Upper lobe of left lung (tissue), 4 donors: ENCODE measurements around the gene FMNL2.

ENCODE experiments used
- EP300 ChIP-seq, 4 donors: sonication (generic); formaldehyde crosslinking; IDR thresholded peaks; one replicate each; pipeline ENCODE4 v1.5.1; 2017; ENCODE audit warnings: antibody characterized with exemption in 4 of 4, control low read depth in 2 of 4
- POLR2A ChIP-seq, 4 donors: fragments of 450-650 bp; IDR thresholded peaks; one replicate each; pipeline ENCODE4 v1.5.1; 2016 to 2017; ENCODE audit warnings: antibody characterized with exemption in 4 of 4, mild to moderate bottlenecking in 2 of 4
- TF ChIP-seq, protein P1 (sequence below), 6 experiments: fragments of 450-650 bp in 4 of 6; fragments of 200-600 bp in 2 of 6; sonication (generic) in 2 of 6; IDR thresholded peaks; one replicate each; pipeline ENCODE4 v1.5.1; 2016 to 2019; ENCODE audit warnings: antibody characterized with exemption in 6 of 6

DNA sequence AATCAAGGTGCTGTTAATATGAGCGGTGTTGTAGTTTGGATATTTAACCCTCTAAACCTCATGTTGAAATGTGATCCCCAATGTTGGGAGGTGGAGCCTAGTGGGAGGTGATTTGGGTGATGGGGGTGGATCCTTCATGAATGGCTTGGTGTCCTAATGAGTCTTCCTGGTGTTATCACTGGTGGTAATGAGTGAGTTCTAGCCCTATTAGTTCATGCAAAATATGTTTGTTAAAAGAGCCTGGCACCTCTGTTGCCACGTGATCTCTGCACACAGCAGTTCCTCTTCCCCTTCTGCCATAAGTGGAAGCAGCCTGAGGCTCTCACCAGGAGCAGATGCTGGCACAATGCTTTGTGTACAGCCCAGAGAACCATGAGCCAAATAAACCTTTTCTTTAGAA is 158.4 kb downstream of the FMNL2 start:
- TF ChIP-seq, protein P1, sequence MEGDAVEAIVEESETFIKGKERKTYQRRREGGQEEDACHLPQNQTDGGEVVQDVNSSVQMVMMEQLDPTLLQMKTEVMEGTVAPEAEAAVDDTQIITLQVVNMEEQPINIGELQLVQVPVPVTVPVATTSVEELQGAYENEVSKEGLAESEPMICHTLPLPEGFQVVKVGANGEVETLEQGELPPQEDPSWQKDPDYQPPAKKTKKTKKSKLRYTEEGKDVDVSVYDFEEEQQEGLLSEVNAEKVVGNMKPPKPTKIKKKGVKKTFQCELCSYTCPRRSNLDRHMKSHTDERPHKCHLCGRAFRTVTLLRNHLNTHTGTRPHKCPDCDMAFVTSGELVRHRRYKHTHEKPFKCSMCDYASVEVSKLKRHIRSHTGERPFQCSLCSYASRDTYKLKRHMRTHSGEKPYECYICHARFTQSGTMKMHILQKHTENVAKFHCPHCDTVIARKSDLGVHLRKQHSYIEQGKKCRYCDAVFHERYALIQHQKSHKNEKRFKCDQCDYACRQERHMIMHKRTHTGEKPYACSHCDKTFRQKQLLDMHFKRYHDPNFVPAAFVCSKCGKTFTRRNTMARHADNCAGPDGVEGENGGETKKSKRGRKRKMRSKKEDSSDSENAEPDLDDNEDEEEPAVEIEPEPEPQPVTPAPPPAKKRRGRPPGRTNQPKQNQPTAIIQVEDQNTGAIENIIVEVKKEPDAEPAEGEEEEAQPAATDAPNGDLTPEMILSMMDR (IDR thresholded peaks at IDR 0.05), result no peak
- TF ChIP-seq POLR2A (IDR thresholded peaks at IDR 0.05) (no peak), EP300 (IDR thresholded peaks at IDR 0.05) (no peak)
